Parathyroid adenoma (tissue), 2 donors: Measurements from ENCODE around the gene PCDH15.

Source experiments
- H2AFZ ChIP-seq: fragments of 300-600 bp; sonication (generic); one replicate; pipeline ENCODE4 v1.7.0; 2017; ENCODE audit warnings: antibody characterized with exemption, mild to moderate bottlenecking
- H3K27ac ChIP-seq: fragments of 300-600 bp; sonication (generic); one replicate; pipeline ENCODE4 v1.7.0; 2017
- H3K27me3 ChIP-seq: fragments of 300-600 bp; sonication (generic); one replicate; pipeline ENCODE4 v1.7.0; 2017; ENCODE audit warnings: low read length; ENCODE audit not compliant: control insufficient read depth, insufficient read depth
- H3K36me3 ChIP-seq: fragments of 300-600 bp; sonication (generic); one replicate; pipeline ENCODE4 v1.7.0; 2017; ENCODE audit warnings: low read length; ENCODE audit not compliant: control insufficient read depth, insufficient read depth
- H3K4me1 ChIP-seq: fragments of 300-600 bp; sonication (generic); one replicate; pipeline ENCODE4 v1.7.0; 2017; ENCODE audit warnings: control low read depth
- H3K4me2 ChIP-seq: fragments of 300-600 bp; sonication (generic); one replicate; pipeline ENCODE4 v1.7.0; 2017; ENCODE audit warnings: low read length
- H3K4me3 ChIP-seq: fragments of 300-600 bp; sonication (generic); one replicate; pipeline ENCODE4 v1.7.0; 2017; ENCODE audit warnings: low read depth, low read length
- H3K79me2 ChIP-seq: fragments of 300-600 bp; sonication (generic); one replicate; pipeline ENCODE4 v1.7.0; 2017; ENCODE audit warnings: control low read depth
- H3K9ac ChIP-seq: fragments of 300-600 bp; sonication (generic); one replicate; pipeline ENCODE4 v1.7.0; 2017; ENCODE audit warnings: mild to moderate bottlenecking
- H3K9me3 ChIP-seq: fragments of 300-600 bp; sonication (generic); one replicate; pipeline ENCODE4 v1.7.0; 2017; ENCODE audit warnings: low read length; ENCODE audit not compliant: control insufficient read depth
- CTCF ChIP-seq: fragments of 300-600 bp; sonication (generic); IDR thresholded peaks from one replicate; pipeline ENCODE4 v1.7.0; 2017; ENCODE audit warnings: antibody characterized with exemption, mild to moderate bottlenecking
- donor health status: primary hyperparathyroidism.

Gene PCDH15

GRCh38 chr10:54665095-54665494 is 135.9 kb downstream of the PCDH15 start:
- H3K9ac ChIP-seq = no peak overlapping the region

GRCh38 chr10:54660397-54660796 is 140.6 kb downstream of the PCDH15 start:
- no peaks in the 10 kb centered on the region for H3K27me3 ChIP-seq
- H3K79me2 ChIP-seq = no peaks in the 10 kb centered on the region
- H3K36me3 ChIP-seq = no peaks in the 10 kb centered on the region
- no peak overlapping the region for H3K27ac ChIP-seq
- no peaks in the 10 kb centered on the region for H3K4me1 ChIP-seq
- no peaks in the 10 kb centered on the region for H3K9me3 ChIP-seq
- H3K4me3 ChIP-seq = no peak overlapping the region
- H2AFZ ChIP-seq = no peak overlapping the region
- H3K4me2 ChIP-seq = no peak overlapping the region
- TF ChIP-seq CTCF = no peak
- H3K9ac ChIP-seq = no peak overlapping the region

More at GRCh38 chr10:54665095-54665494, 135.9 kb downstream of the PCDH15 start:
- H3K4me1 ChIP-seq = no peaks in the 10 kb centered on the region
- H2AFZ ChIP-seq = no peak overlapping the region
- H3K36me3 ChIP-seq = no peaks in the 10 kb centered on the region
- no peak for TF ChIP-seq CTCF
- H3K9me3 ChIP-seq = no peaks in the 10 kb centered on the region
- H3K79me2 ChIP-seq = no peaks in the 10 kb centered on the region
- no peaks in the 10 kb centered on the region for H3K27me3 ChIP-seq
- H3K4me3 ChIP-seq = no peak overlapping the region
- H3K4me2 ChIP-seq = no peak overlapping the region
- no peak overlapping the region for H3K27ac ChIP-seq

- H3K27me3 ChIP-seq = no peaks in the 10 kb centered on the region
- no peaks in the 10 kb centered on the region for H3K36me3 ChIP-seq
- no peak for TF ChIP-seq CTCF
- no peak overlapping the region for H2AFZ ChIP-seq
- H3K9me3 ChIP-seq = no peaks in the 10 kb centered on the region
- H3K27ac ChIP-seq = no peak overlapping the region
- no peaks in the 10 kb centered on the region for H3K79me2 ChIP-seq
- H3K9ac ChIP-seq = no peak overlapping the region
- no peaks in the 10 kb centered on the region for H3K4me1 ChIP-seq
- no peak overlapping the region for H3K4me3 ChIP-seq
- H3K4me2 ChIP-seq = no peak overlapping the region
Measured at GRCh38 chr10:54656643-54657042, 144.4 kb downstream of the PCDH15 start.

- Histone ChIP-seq H3K9ac (no peak overlapping the region), H3K27me3 (no peaks in the 10 kb centered on the region), H2AFZ (no peak overlapping the region), H3K4me3 (no peak overlapping the region), H3K79me2 (no peaks in the 10 kb centered on the region), H3K27ac (no peak overlapping the region), H3K9me3 (no peaks in the 10 kb centered on the region), H3K4me2 (no peak overlapping the region), H3K4me1 (no peaks in the 10 kb centered on the region), H3K36me3 (no peaks in the 10 kb centered on the region)
- no peak for TF ChIP-seq CTCF
Measured at GRCh38 chr10:54653518-54653917, 147.5 kb downstream of the PCDH15 start.

GRCh38 chr10:54650547-54650946 is 150.5 kb downstream of the PCDH15 start:
- Histone ChIP-seq H3K9ac (no peak overlapping the region), H3K4me2 (no peak overlapping the region), H3K27ac (no peak overlapping the region), H3K9me3 (no peaks in the 10 kb centered on the region), H3K4me3 (no peak overlapping the region), H3K27me3 (no peaks in the 10 kb centered on the region), H3K79me2 (no peaks in the 10 kb centered on the region), H2AFZ (no peak overlapping the region), H3K4me1 (no peaks in the 10 kb centered on the region), H3K36me3 (no peaks in the 10 kb centered on the region)
- no peak for TF ChIP-seq CTCF
